ENCODE results near the gene MYOCOS. TPM values are rescaled to one million over a fixed set of nuclear protein-coding genes. Genes with fewer than 3 reads are reported as not detected.

Gene MYOCOS
- total RNA-seq, 1 donor = under 0.01 TPM

- H3K4me3 ChIP-seq (ENCODE audit: low read depth, low read length) = no peak overlapping the region
- TF ChIP-seq CTCF (IDR thresholded peaks at IDR 0.05; ENCODE audit: insufficient read depth, low read depth, low read length) = no peak
- no peak for DNase-seq (ENCODE audit: low read depth)
Observed at GRCh38 chr1:171668372-171668771, 46.3 kb downstream of the MYOCOS start.

GRCh38 chr1:171670739-171671138 is 48.7 kb downstream of the MYOCOS start:
- no peak for DNase-seq (ENCODE audit: low read depth)
- H3K4me3 ChIP-seq (ENCODE audit: low read depth, low read length) = no peak overlapping the region
- TF ChIP-seq CTCF (IDR thresholded peaks at IDR 0.05; ENCODE audit: insufficient read depth, low read depth, low read length) = no peak

DNA sequence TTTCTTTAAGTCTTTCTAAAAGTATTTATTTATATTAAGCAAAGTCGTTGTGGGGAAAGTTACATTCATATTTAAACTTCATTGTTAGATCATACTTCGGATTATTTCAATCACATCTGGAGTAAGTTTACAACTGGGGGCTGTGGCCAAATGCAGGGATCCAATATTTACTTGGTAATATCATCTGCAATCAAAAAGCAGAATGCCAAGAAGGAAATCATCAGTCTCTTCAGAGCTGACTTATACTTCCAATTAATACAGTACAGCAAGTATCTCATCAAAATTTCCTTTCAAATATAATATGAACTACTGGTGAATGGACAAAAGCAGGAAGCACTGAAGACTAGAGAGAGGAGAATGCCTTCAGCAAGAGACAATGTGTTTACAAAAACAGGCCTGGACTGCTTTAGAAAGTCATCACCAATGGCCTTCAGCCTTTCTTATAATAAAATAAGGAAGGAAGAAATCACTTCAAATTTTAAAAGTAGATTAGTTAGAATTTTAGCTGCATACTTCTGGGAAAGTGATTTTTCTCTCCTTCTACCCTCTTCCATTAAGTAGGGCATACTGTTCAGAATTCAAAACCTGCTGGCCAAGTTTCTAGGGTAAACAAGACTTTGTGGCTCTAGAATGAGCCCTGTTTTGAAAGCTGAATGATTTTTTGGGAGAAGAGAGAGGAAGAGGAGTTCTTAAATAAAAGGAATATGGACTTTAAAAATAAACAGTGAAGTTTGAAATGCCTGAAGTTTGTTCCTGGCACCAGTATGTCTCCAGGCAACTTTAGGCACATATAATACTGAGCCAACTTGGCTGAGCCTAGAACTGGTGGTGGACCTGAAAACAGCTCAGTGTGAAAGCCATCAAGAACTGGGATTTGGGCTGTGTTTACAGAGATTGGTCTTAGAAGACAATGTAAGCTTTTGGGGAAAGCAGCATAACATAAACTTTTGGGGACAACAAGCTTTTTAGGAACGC is 52.7 kb downstream of the MYOCOS start:
- no peak for TF ChIP-seq CTCF (IDR thresholded peaks at IDR 0.05; ENCODE audit: insufficient read depth, low read depth, low read length)
- H3K4me3 ChIP-seq (ENCODE audit: low read depth, low read length) = no peak overlapping the region
- DNase-seq (ENCODE audit: low read depth) = no peak

Other genes with a start within 250 kb of the MYOCOS start
- gene PRRC2C, start 136.7 kb upstream of the MYOCOS start, total RNA-seq = 47.4 and 51.8 TPM in 2 replicates
- not detected in 2 replicates for gene MYOC, start 30.4 kb downstream of the MYOCOS start, total RNA-seq
- gene VAMP4, start 119.8 kb downstream of the MYOCOS start, total RNA-seq = 7.3 and 7.7 TPM in 2 replicates
- 11.9 and 13.0 TPM in 2 replicates for gene METTL13, start 159.4 kb downstream of the MYOCOS start, total RNA-seq
- 1.9 and 2.2 TPM in 2 replicates for gene DNM3, start 219.3 kb downstream of the MYOCOS start, total RNA-seq